H1 (cell line): ENCODE results near the gene PLSCR1.

Source experiments
- BCL11A ChIP-seq, 2 experiments: IDR thresholded peaks; one replicate each; pipeline ENCODE4 v1.6.1; 2011; ENCODE audit warnings: low read depth in 2 of 2, low read length in 2 of 2, mild to moderate bottlenecking in 2 of 2
- CBX8 ChIP-seq: fragments of 300-800, 300-1000 bp; sonication (generic); IDR thresholded peaks from 2 replicates; pipeline ENCODE4 v1.7.1; 2016; ENCODE audit warnings: low read depth, low read length, borderline replicate concordance
- CTCF ChIP-seq, 3 experiments: IDR thresholded peaks; 1 replicate in 2 of 3; 2 replicates in 1 of 3; pipeline versions ENCODE4 v1.5.1 to v1.6.1; 2011; ENCODE audit warnings: low read length in 3 of 3, mild to moderate bottlenecking in 3 of 3, inconsistent platforms in 2 of 3, low read depth in 1 of 3, moderate library complexity in 1 of 3; ENCODE audit not compliant: insufficient read depth in 1 of 3; ENCODE audit errors: control extremely low read depth in 1 of 3
- EZH2 ChIP-seq: fragments of 200-600 bp; sonication (generic); IDR thresholded peaks from 2 replicates; pipeline ENCODE4 v1.7.1; 2012; ENCODE audit warnings: low read depth, mild to moderate bottlenecking, moderate library complexity, low read length, inconsistent platforms; ENCODE audit not compliant: severe bottlenecking
- POLR2A ChIP-seq, 2 experiments: IDR thresholded peaks; 1 replicate in 1 of 2; 2 replicates in 1 of 2; pipeline ENCODE4 v1.6.1; 2011; ENCODE audit warnings: low read depth in 2 of 2, low read length in 2 of 2, mild to moderate bottlenecking in 2 of 2; ENCODE audit errors: control extremely low read depth in 1 of 2
- POLR2AphosphoS5 ChIP-seq: IDR thresholded peaks from 2 replicates; pipeline ENCODE4 v1.6.1; 2011; ENCODE audit warnings: low read depth, low read length
- RFX5 ChIP-seq: IDR thresholded peaks from 2 replicates; pipeline ENCODE4 v1.6.1; 2011; ENCODE audit warnings: low read depth, low read length, improper control_type of control experiment, borderline replicate concordance
- SP1 ChIP-seq: IDR thresholded peaks from 2 replicates; pipeline ENCODE4 v1.6.1; 2011; ENCODE audit warnings: low read depth, low read length
- YY1 ChIP-seq: IDR thresholded peaks from 2 replicates; pipeline ENCODE4 v1.6.1; 2011; ENCODE audit warnings: low read depth, mild to moderate bottlenecking, low read length
- TF ChIP-seq, protein P1 (sequence below): IDR thresholded peaks from 2 replicates; pipeline ENCODE4 v1.6.1; 2012; ENCODE audit warnings: inconsistent platforms

- TF ChIP-seq YY1 (no peak), SP1 (no peak), BCL11A (IDR thresholded peaks at IDR 0.05; ENCODE audit: low read depth in 2 of 2, low read length in 2 of 2) (no peak), POLR2A (IDR thresholded peaks at IDR 0.05; ENCODE audit: control extremely low read depth in 1 of 2, low read depth in 2 of 2, low read length in 2 of 2) (no peak), EZH2 (no peak), POLR2AphosphoS5 (no peak), CTCF (IDR thresholded peaks at IDR 0.05; ENCODE audit: control extremely low read depth in 1 of 3, insufficient read depth in 1 of 3, low read depth in 1 of 3, low read length in 3 of 3) (no peak), CBX8 (no peak), RFX5 (no peak)
- TF ChIP-seq, protein P1, sequence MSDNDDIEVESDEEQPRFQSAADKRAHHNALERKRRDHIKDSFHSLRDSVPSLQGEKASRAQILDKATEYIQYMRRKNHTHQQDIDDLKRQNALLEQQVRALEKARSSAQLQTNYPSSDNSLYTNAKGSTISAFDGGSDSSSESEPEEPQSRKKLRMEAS: no peak
Observed at GRCh38 chr3:146465693-146466465, 78.5 kb downstream of the PLSCR1 start.
